PC-3 (cell line): ENCODE data around the gene SPRR2B.

ENCODE experiments used
- CTCF ChIP-seq: fragments of 300-600 bp; sonication (generic); conservative IDR thresholded peaks from 2 replicates; pipeline ENCODE4 v1.5.1; 2017; ENCODE audit warnings: antibody characterized with exemption, low read depth, mild to moderate bottlenecking, low read length
- EZH2 ChIP-seq: fragments of 300-600 bp; sonication (generic); IDR thresholded peaks from one replicate; pipeline ENCODE4 v1.6.1; 2017; ENCODE audit warnings: antibody characterized with exemption, mild to moderate bottlenecking, low read length; ENCODE audit not compliant: unreplicated experiment
- EZH2phosphoT487 ChIP-seq: fragments of 300-600 bp; sonication (generic); IDR thresholded peaks from 2 replicates; pipeline ENCODE4 v1.6.1; 2018; ENCODE audit warnings: mild to moderate bottlenecking, antibody characterized with exemption, low read length, borderline replicate concordance

GRCh38 chr1:153058154-153058553 lies 13.3 kb downstream of the SPRR2B start:
- TF ChIP-seq EZH2 (no peak), CTCF (no peak; the same call in 1 of the 2 replicates), EZH2phosphoT487 (no peak)
